ENCODE results near the gene STAT4. TPM values are rescaled to one million over a fixed set of nuclear protein-coding genes. Genes with fewer than 3 reads are reported as not detected.

The STAT4 gene
- total RNA-seq, 1 experiment from 2014 or later, result 0.71 TPM

GRCh38 chr2:191048073-191048472 lies 102.7 kb downstream of the STAT4 start:
- BruUV-seq (replicated peaks), result no TSS peak
- intact Hi-C loops (cut with micrococcal nuclease; ENCODE audit: unreplicated experiment), result no loop called here
- TF ChIP-seq CTCF (conservative IDR thresholded peaks at IDR 0.05; ENCODE audit: low read depth, low read length) (no peak), EZH2 (IDR thresholded peaks at IDR 0.05; ENCODE audit: borderline replicate concordance, low read depth, low read length, poor library complexity, severe bottlenecking) (no peak)
- POLR2A ChIA-PET (ENCODE audit: low non-redundant PET), result no interaction called here
- no peak overlapping the region for H3K27ac ChIP-seq (ENCODE audit: low read depth, low read length, poor library complexity, severe bottlenecking)
- no peaks in the 10 kb centered on the region for H3K36me3 ChIP-seq (ENCODE audit: insufficient read depth, low read length, poor library complexity, severe bottlenecking)
- H3K4me1 ChIP-seq (ENCODE audit: insufficient read depth, low read length, poor library complexity, severe bottlenecking), result peaks cover 6% of the 10 kb centered on the region
- CTCF ChIA-PET, result no interaction called here
- DNase-seq (ENCODE audit: low spot score), result no peak
- no peak overlapping the region for H3K4me3 ChIP-seq (ENCODE audit: low read depth, low read length, poor library complexity, severe bottlenecking)
- H3K27me3 ChIP-seq (replicated peaks; ENCODE audit: insufficient read depth, low read depth, low read length, poor library complexity), result no peaks in the 10 kb centered on the region
- H3K9me3 ChIP-seq (ENCODE audit: low read depth, low read length, poor library complexity, severe bottlenecking), result peaks cover 5% of the 10 kb centered on the region

- CTCF ChIA-PET, result no interaction called here
These were observed 105.7 kb downstream of the STAT4 start for GRCh38 chr2:191045141-191045540.

GRCh38 chr2:191043438-191043837 lies 107.4 kb downstream of the STAT4 start:
- POLR2A ChIA-PET (ENCODE audit: low non-redundant PET), result no interaction called here
- Histone ChIP-seq H3K27ac (ENCODE audit: low read depth, low read length, poor library complexity, severe bottlenecking) (no peak overlapping the region), H3K9me3 (ENCODE audit: low read depth, low read length, poor library complexity, severe bottlenecking) (peaks cover 5% of the 10 kb centered on the region), H3K4me1 (ENCODE audit: insufficient read depth, low read length, poor library complexity, severe bottlenecking) (no peaks in the 10 kb centered on the region), H3K4me3 (ENCODE audit: low read depth, low read length, poor library complexity, severe bottlenecking) (no peak overlapping the region), H3K36me3 (ENCODE audit: insufficient read depth, low read length, poor library complexity, severe bottlenecking) (no peaks in the 10 kb centered on the region), H3K27me3 (replicated peaks; ENCODE audit: insufficient read depth, low read depth, low read length, poor library complexity) (no peaks in the 10 kb centered on the region)
- BruUV-seq (replicated peaks), result no TSS peak
- TF ChIP-seq EZH2 (IDR thresholded peaks at IDR 0.05; ENCODE audit: borderline replicate concordance, low read depth, low read length, poor library complexity, severe bottlenecking), result no peak
- no peak for TF ChIP-seq CTCF (conservative IDR thresholded peaks at IDR 0.05; ENCODE audit: low read depth, low read length)
- CTCF ChIA-PET, result no interaction called here
- intact Hi-C loops (cut with micrococcal nuclease; ENCODE audit: unreplicated experiment), result no loop called here
- no peak for DNase-seq (ENCODE audit: low spot score)

More at GRCh38 chr2:191045141-191045540, 105.7 kb downstream of the STAT4 start:
- no peak for DNase-seq (ENCODE audit: low spot score)
- Histone ChIP-seq H3K36me3 (ENCODE audit: insufficient read depth, low read length, poor library complexity, severe bottlenecking) (no peaks in the 10 kb centered on the region), H3K9me3 (ENCODE audit: low read depth, low read length, poor library complexity, severe bottlenecking) (peaks cover 5% of the 10 kb centered on the region), H3K27me3 (replicated peaks; ENCODE audit: insufficient read depth, low read depth, low read length, poor library complexity) (no peaks in the 10 kb centered on the region), H3K4me3 (ENCODE audit: low read depth, low read length, poor library complexity, severe bottlenecking) (no peak overlapping the region), H3K27ac (ENCODE audit: low read depth, low read length, poor library complexity, severe bottlenecking) (no peak overlapping the region), H3K4me1 (ENCODE audit: insufficient read depth, low read length, poor library complexity, severe bottlenecking) (no peaks in the 10 kb centered on the region)
- no TSS peak for BruUV-seq (replicated peaks)
- no peak for TF ChIP-seq EZH2 (IDR thresholded peaks at IDR 0.05; ENCODE audit: borderline replicate concordance, low read depth, low read length, poor library complexity, severe bottlenecking)
- no peak for TF ChIP-seq CTCF (conservative IDR thresholded peaks at IDR 0.05; ENCODE audit: low read depth, low read length)
- POLR2A ChIA-PET (ENCODE audit: low non-redundant PET), result no interaction called here
- intact Hi-C loops (cut with micrococcal nuclease; ENCODE audit: unreplicated experiment), result no loop called here

Data from A673 (cell line).